DMS 273 treated with DMSO at 0.1 percent for 48 hours (cell line): ENCODE measurements around the gene SYT1.

Experiments
- DNase-seq: peaks from one replicate; lab custom pipeline; 2025; lab: John Stamatoyannopoulos, UW

Gene SYT1

DNA sequence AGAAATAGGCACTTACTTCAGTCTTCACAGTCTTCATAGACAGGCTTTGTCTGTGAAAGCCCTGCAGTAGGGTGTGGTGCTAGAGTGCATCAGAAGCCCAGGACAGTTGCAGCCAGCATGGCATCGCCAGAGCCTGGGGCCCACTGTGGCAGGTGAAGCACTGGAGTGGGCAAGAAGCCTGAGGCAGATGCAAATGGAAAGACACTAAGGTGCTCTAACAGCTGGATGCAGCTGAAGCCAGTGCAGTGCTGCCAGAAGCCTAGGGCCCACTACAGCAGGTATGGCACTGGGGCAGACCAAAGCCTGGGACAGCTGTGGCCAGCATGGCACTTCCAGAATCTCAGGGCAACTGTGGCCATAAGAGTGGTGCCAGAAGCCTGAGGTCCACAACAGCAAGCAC lies 358.6 kb downstream of the SYT1 start:
- no peak for DNase-seq

DNA sequence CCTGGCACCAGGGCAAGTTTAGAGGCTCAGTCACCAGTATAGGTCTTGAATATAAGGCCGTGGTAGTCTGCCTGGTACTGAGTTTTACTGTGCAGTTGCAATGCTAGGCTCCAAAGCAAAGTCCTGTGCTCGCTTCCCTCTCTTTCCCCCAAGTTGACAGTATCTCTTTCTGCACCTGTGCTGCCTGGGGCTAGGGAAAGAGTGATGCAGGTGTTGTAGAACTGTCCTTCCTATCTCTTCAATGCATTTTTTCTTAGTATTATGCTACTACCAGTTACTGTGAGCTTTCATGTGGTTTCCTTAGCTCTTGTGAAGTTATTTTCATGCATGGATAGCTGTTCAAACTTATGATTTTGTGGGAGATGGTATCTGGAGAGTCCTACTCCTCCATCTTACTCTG lies 359.2 kb downstream of the SYT1 start:
- DNase-seq, result no peak

GRCh38 chr12:79227091-79227490 lies 362.5 kb downstream of the SYT1 start:
- no peak for DNase-seq

DNA sequence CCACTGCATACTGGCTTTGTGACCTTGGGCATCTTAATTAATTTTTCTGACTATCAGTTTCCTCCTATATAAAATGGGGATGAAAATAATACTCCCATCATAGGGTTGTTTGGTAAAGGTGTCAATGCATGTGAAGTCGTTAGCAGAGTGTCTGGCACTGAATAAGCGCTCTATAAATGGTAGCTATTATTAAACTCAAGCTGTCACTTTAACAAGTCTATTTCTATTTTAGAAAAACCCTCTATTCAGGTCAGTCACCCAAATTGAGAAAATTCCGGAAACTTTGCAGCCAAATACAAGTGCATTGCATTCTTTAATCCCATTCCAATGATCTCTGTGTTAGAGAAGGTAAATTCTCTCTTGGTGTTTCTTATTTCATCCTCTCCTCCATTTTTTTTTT lies 363.1 kb downstream of the SYT1 start:
- DNase-seq, result no peak

DNA sequence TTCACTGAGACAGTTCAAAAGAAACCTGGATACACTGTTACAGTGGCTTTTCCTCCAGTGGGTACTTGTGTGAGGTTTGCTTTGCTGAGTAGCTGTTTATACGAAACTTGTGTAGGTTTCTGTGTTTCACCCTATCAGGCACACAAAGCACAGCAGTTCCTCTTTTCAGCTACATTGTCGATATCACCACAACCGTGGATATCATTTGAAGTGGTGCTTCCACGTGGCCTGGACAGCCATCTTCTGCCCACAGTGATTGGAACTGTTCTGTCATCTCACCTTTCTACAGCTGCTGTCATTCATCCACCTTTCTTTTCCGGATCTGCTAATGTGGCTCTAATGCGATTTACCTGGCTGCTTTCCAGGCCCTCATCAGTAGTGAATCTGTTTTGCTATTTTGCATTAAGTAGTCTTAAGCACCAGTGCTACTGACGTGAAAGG lies 368.8 kb downstream of the SYT1 start:
- no peak for DNase-seq

DNA sequence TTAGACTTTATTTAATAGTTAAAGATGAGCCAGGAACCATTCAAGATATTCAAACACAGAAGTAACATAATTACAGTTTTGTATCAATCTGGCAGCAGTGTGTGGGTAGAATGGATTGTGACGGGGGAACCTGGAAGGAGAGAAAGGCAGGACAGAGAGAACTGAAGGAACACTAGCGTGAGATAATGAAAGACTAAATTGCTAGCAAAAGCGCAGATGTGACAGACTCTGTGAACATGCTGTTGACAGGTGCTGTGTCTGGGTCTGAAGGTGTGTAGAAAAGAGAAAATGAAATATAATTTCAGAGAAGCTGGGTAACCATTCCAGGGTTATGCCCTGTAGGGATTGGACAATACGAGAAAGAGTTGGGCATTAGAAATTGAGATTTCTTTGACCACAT lies 372.3 kb downstream of the SYT1 start:
- DNase-seq, result no peak

DNA sequence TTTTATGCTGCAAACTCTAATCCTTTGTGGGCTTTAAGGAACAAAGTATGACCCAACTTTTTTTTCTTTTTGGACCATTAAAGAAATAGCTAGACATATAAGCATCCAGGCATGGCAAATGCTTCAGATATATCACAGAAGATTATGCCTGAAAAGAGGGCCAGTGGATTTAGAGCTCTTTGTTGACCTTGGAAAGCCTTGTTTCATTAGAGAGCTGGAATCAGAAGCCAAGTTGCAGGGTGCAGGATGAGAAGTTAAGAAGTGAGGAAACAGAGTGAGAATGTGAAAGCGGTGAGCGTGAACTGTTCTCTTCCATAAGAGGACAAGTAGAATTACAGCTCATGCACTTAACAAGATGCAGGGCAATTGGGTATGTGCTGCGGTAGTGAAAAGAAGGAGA lies 373.7 kb downstream of the SYT1 start:
- DNase-seq, result no peak

DNA sequence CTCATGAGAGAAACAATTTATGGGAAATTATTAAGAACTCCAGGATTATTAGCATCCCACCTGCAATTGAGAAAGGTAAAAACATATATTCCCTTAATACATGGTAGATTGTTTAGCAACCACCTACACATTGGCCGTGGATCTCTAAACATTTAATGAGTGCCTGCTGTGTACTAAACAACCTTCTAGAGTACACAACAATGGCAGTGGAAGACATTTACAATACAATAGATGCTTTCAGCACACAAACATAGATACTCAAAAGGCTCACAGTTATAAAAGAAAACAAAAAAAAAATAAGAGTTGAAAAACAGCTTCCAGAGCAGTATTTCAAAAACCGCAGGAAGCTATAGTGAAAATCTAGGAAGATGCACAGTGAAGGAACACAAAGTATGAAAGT lies 382.9 kb downstream of the SYT1 start:
- no peak for DNase-seq

DNA sequence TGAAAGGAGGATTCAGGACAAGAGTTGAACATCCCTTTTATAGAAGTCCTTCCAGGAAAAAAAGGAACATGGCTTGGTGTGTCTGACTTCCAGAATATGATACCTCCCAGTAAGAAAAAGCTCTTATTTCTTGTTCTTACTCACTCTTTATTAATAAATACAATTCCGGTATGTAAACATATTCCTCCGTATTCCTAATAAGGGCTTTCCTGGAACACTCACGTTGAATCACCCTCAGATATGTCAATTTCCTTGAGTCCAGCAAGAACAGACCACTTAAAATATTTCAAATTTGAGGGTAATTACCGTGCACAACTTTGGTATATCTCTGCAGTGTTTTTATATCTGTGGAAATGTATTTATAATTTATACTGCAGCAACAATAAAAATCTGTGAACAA lies 385.6 kb downstream of the SYT1 start:
- no peak for DNase-seq

- no peak for DNase-seq
Measured at GRCh38 chr12:79250960-79251755, 386.6 kb downstream of the SYT1 start.

GRCh38 chr12:79252358-79253075 lies 387.9 kb downstream of the SYT1 start:
- no peak for DNase-seq

DNA sequence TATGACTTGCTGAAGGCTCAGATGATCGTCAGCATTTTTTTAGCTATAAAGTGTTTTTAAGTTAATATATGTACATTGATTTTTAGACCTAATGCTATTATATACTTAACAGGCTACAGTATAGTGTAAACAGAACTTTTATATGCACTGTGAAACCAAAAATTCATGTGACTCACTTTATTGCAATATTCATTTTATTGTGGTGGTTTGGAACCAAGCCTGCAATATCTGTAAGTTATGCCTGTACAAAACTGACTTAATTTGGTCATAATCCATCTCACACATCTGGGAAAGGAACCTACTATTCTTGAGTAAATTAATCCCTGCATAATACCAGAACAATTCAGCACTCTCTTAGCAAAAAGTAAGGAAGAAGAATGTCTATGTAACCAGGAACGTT lies 390.7 kb downstream of the SYT1 start:
- DNase-seq, result no peak

DNA sequence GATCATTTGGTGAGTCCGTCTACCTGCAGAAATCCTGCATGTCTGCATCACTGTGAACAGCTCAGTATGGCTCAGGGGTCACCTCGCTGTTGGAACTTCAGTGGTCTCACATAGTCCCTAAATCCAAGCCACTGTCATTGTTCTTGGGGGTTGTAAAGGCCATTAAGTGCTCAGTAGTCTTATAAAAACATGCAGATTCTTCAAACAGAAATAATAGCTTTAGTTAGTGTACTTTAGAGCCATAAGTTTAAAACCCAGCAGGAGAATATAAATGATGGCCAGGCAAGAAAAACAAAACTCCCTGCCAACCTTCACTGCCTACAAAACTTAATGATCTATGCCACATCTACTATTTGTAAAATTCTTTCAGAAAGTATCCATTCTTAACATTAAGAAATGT lies 396.3 kb downstream of the SYT1 start:
- no peak for DNase-seq

- no peak for DNase-seq
Measured at GRCh38 chr12:79262938-79263337, 398.4 kb downstream of the SYT1 start.

GRCh38 chr12:79266343-79267144 lies 402.0 kb downstream of the SYT1 start:
- no peak for DNase-seq

- no peak for DNase-seq
Measured at GRCh38 chr12:79267580-79267979, 403.0 kb downstream of the SYT1 start.

DNA sequence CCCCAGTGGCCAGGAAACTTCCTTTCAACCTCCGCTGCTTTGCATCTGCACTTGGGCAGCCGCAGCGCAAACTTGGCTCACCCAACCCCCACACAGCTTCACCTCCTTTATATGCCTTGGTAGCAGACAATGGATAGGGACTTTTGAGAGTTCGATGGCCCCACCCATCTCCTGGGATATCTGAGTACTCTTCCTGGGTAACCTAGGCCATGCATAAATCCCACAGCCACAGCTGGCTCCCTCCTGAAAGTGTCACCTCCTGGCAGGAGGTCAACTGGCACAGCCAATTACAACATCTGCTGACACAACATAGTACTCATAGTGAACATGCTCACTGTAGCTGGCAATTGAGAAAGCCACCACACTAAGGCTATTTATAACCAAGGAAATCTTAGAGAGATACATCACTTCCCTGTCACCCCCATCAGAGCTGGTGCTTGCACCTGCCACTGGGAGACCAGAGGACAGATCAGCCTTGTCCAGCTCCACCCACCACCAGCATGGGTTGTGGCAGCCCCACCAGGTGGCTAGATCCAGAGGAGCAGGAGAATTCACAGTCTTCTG lies 410.0 kb downstream of the SYT1 start:
- no peak for DNase-seq

GRCh38 chr12:79275631-79276030 lies 411.1 kb downstream of the SYT1 start:
- no peak for DNase-seq

DNA sequence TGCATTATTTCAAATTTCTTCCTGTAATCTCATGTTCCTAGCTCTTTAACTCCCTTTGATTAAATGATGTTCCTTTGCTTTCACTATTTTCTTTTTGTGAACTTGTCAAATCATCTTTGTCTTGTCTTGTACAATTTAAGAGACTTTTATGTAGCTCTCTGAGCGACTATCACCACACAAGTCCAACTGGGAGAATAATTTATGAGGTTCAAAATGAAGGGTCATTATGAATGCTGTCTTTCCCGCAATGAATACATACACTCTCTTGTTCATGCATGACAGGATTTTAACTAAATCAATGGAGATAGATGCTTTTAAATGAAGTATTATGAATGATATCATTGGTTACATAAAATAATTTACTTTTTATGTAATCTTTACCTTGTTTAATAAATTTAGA lies 418.8 kb downstream of the SYT1 start:
- DNase-seq, result no peak

- DNase-seq, result no peak
Measured at GRCh38 chr12:79288911-79289310, 424.3 kb downstream of the SYT1 start.

DNA sequence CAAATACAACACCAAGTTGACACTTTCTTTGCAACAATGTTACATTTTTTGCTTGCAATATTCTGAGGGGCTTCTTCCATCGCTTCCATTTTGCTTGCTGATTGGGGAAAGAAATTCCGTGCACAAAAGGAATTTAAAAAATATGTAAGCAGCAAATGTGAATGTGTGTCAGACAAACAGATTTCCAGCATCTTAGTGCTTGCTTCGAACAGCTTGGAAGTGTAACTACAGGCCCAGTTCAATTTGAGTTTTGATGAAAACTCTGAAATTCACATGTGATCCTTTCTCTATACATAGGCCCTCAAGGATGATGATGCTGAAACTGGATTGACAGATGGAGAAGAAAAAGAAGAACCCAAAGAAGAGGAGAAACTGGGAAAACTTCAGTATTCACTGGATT lies 427.1 kb downstream of the SYT1 start:
- no peak for DNase-seq

GRCh38 chr12:79294590-79294989 lies 430.0 kb downstream of the SYT1 start:
- DNase-seq, result no peak
